DOHH2 (cell line): Measurements from ENCODE around the gene SOSTDC1.

Experiments
- EZH2phosphoT487 ChIP-seq: fragments of 200-600 bp; sonication (generic); IDR thresholded peaks from 2 replicates; pipeline ENCODE4 v1.6.1; 2017; ENCODE audit warnings: borderline replicate concordance, mild to moderate bottlenecking, antibody characterized with exemption, low read length, moderate library complexity, mixed read lengths
- TF ChIP-seq, protein P1 (sequence below): fragments of 200-600 bp; sonication (generic); IDR thresholded peaks from one replicate; pipeline ENCODE4 v1.5.1; 2014; ENCODE audit warnings: antibody characterized with exemption, mild to moderate bottlenecking, low read depth, low read length; ENCODE audit not compliant: poor library complexity, severe bottlenecking

DNA sequence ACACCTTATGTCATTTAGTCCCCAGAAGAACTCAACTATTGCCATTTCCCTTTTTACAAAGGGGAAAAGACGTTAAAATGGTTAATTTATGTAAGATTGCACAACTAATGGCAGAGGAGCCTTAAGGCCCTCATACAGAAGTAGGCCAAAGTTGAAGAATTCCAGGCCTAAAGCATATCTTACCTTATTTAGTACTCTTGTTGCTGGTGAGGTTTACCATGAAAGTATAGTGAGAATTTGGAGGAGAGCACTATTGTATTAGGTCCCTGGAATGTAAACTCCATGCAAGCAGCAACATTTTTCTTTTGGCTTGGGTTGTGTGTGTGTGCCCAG is 43.5 kb downstream of the SOSTDC1 start:
- TF ChIP-seq, protein P1, sequence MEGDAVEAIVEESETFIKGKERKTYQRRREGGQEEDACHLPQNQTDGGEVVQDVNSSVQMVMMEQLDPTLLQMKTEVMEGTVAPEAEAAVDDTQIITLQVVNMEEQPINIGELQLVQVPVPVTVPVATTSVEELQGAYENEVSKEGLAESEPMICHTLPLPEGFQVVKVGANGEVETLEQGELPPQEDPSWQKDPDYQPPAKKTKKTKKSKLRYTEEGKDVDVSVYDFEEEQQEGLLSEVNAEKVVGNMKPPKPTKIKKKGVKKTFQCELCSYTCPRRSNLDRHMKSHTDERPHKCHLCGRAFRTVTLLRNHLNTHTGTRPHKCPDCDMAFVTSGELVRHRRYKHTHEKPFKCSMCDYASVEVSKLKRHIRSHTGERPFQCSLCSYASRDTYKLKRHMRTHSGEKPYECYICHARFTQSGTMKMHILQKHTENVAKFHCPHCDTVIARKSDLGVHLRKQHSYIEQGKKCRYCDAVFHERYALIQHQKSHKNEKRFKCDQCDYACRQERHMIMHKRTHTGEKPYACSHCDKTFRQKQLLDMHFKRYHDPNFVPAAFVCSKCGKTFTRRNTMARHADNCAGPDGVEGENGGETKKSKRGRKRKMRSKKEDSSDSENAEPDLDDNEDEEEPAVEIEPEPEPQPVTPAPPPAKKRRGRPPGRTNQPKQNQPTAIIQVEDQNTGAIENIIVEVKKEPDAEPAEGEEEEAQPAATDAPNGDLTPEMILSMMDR, result no peak
- TF ChIP-seq EZH2phosphoT487, result no peak
